Measurements from ENCODE around the gene CPNE5. TPM values are rescaled to one million over a fixed set of nuclear protein-coding genes. Genes with fewer than 3 reads are reported as not detected.

The CPNE5 gene
- total RNA-seq, 1 experiment from 2014 or later, result not detected

DNA sequence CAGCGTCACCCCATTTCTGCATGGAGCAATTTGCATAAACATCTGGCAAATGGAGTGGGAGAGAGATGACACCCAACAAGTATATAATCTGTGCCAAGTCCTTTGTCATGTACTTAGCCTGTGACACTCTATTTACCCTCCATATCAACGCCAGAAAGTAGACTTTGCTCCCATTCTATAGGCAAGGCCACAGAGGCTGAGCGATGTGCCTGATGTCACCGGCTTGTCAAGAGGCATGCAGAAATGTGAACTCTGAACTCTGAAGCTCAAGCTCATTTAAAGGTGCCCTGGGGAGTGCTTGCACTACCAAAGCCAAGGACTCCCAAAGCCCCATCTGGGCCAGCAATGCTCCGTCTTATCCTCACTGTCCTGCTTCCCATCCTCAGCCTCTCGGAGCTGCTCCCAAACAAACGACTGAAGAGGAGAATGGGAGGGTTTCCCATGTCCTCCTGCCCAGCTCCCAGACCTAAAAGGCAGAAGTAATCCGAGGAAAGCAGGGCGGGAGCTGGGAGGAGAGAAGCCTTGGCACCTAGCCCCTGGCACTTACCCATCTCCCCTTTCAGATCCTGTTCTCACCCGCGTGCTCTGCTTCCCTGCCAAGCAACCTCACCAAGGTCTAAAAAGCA lies 9.2 kb downstream of the CPNE5 start:
- H3K4me1 Mint-ChIP-seq (ENCODE audit: low read depth, unreplicated experiment), result peaks cover 5% of the 10 kb centered on the region
- H3K27me3 Mint-ChIP-seq (ENCODE audit: insufficient read depth, unreplicated experiment), result no peaks in the 10 kb centered on the region
- DNase-seq, result peak; percentile 63 to 78
- H3K9me3 Mint-ChIP-seq (ENCODE audit: unreplicated experiment), result no peaks in the 10 kb centered on the region
- intact Hi-C loops (cut with micrococcal nuclease; ENCODE audit: unreplicated experiment), result no loop called here
- ChIA-PET CTCF (interaction anchor here (0.5 to 1.1 kb wide), 4 partner anchors 10 to 71 kb away, joined by 3 to 4 read pairs (median 4); no protein-coding TSS in a partner anchor), POLR2A (no interaction called here)
- H3K27ac Mint-ChIP-seq (ENCODE audit: unreplicated experiment), result peak overlapping the region; percentile 14
- Histone ChIP-seq H3K9me3 (no peaks in the 10 kb centered on the region), H3K36me3 (ENCODE audit: control insufficient read depth, insufficient read depth, low read length) (no peaks in the 10 kb centered on the region), H3K27me3 (replicated peaks; ENCODE audit: control insufficient read depth, insufficient read depth, low read length) (no peaks in the 10 kb centered on the region), H3K4me1 (peaks cover 20% of the 10 kb centered on the region), H3K4me3 (ENCODE audit: low read depth, low read length) (no peak overlapping the region)
- no peak overlapping the region for H3K4me3 Mint-ChIP-seq (ENCODE audit: unreplicated experiment)
- BruUV-seq (replicated peaks), result no TSS peak
- H3K36me3 Mint-ChIP-seq (ENCODE audit: insufficient read depth, unreplicated experiment), result no peaks in the 10 kb centered on the region
- TF ChIP-seq, protein P1, sequence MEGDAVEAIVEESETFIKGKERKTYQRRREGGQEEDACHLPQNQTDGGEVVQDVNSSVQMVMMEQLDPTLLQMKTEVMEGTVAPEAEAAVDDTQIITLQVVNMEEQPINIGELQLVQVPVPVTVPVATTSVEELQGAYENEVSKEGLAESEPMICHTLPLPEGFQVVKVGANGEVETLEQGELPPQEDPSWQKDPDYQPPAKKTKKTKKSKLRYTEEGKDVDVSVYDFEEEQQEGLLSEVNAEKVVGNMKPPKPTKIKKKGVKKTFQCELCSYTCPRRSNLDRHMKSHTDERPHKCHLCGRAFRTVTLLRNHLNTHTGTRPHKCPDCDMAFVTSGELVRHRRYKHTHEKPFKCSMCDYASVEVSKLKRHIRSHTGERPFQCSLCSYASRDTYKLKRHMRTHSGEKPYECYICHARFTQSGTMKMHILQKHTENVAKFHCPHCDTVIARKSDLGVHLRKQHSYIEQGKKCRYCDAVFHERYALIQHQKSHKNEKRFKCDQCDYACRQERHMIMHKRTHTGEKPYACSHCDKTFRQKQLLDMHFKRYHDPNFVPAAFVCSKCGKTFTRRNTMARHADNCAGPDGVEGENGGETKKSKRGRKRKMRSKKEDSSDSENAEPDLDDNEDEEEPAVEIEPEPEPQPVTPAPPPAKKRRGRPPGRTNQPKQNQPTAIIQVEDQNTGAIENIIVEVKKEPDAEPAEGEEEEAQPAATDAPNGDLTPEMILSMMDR (IDR thresholded peaks at IDR 0.05; ENCODE audit: insufficient read depth in 1 of 2, low read depth in 1 of 2, low read length in 1 of 2, severe bottlenecking in 1 of 2, unreplicated experiment in 1 of 2), result no peak

DNA sequence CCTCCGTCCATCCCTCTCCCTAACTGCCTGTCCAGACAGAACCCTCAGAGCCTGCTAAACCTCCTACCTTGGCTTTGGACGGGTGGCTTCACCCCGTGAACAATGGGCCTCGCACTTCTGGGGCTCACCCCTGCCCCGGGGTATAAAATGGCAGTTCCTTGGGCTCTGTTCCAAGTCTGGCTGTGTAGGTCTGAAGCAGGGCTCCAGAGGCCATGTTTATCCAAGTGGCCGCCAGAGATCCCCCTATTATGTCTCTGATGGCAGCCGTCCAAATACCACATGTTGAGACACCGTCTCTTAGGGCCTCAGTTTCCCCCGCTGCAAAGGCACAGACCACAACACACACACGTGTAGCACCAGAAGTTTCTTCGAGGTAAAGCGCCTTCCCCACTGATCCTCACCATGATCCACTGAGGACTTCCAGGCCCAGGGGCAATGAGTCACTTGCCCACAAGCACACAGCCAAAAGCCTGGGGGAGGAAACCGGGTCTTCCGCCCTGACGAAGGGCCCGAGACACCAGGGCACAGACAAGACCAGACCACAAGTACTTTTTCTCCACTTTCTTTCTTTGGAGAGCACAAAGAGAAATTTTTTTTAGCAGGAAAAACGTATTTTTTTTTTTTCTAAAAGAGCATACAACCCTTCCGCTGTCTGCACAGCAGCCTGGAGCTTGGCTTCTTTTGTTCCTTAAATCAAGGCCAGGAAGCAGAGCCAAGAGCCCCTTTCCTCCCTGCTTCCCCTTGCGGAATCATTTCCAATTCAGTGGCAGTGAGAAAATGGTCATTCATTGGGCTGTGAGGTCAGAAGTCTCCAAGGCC lies 11.8 kb downstream of the CPNE5 start:
- Mint-ChIP-seq H3K4me1 (ENCODE audit: low read depth, unreplicated experiment) (peaks cover 5% of the 10 kb centered on the region), H3K27ac (ENCODE audit: unreplicated experiment) (no peak overlapping the region), H3K36me3 (ENCODE audit: insufficient read depth, unreplicated experiment) (no peaks in the 10 kb centered on the region), H3K27me3 (ENCODE audit: insufficient read depth, unreplicated experiment) (no peaks in the 10 kb centered on the region), H3K9me3 (ENCODE audit: unreplicated experiment) (no peaks in the 10 kb centered on the region), H3K4me3 (ENCODE audit: unreplicated experiment) (no peak overlapping the region)
- peaks cover 20% of the 10 kb centered on the region for H3K4me1 ChIP-seq
- H3K36me3 ChIP-seq (ENCODE audit: control insufficient read depth, insufficient read depth, low read length), result no peaks in the 10 kb centered on the region
- CTCF ChIA-PET, result interaction anchor here (1.0 kb wide), 1 partner anchor 25 kb away, joined by 5 read pairs; no protein-coding TSS in a partner anchor
- TF ChIP-seq, protein P1 (IDR thresholded peaks at IDR 0.05; ENCODE audit: insufficient read depth in 1 of 2, low read depth in 1 of 2, low read length in 1 of 2, severe bottlenecking in 1 of 2, unreplicated experiment in 1 of 2), result no peak
- no peaks in the 10 kb centered on the region for H3K27me3 ChIP-seq (replicated peaks; ENCODE audit: control insufficient read depth, insufficient read depth, low read length)
- DNase-seq, result no peak
- no peaks in the 10 kb centered on the region for H3K9me3 ChIP-seq
- intact Hi-C loops (cut with micrococcal nuclease; ENCODE audit: unreplicated experiment), result no loop called here
- no TSS peak for BruUV-seq (replicated peaks)
- POLR2A ChIA-PET, result no interaction called here
- no peak overlapping the region for H3K4me3 ChIP-seq (ENCODE audit: low read depth, low read length)

DNA sequence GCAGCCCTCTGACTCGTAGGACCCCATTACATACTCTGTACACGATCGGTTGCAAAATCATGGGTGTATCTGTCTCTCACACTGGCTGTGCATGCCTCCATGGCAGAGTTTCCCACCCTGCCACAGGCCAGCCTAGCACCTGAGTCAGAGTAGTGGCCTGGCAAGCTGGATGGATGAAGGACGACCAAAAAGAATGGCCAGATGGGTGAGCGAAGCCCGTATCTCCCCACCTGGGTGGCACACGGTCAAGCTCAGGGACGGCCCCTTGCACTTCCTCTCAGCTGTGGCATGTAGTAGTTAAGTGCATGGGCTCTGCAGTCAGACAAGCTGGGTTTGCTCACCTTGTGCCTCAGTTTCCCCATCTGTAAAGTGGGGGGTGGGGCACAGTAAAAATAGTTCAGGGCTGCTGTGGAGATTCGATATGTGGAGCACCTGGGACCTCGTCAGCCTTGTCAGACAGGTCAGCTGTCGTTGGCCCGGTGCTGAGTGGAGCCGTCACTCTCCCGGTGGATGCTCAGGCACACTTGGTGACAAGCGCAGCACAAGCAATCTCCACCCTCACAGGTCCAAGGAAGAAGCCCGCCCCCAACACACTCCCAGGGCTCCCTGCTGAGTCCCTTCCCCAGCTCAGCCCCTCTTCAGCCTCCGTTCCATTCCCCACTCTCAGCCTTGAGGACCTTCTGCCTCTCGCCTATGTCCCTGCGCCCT lies 12.6 kb downstream of the CPNE5 start:
- H3K4me1 Mint-ChIP-seq (ENCODE audit: low read depth, unreplicated experiment), result peaks cover 5% of the 10 kb centered on the region
- no peaks in the 10 kb centered on the region for H3K27me3 ChIP-seq (replicated peaks; ENCODE audit: control insufficient read depth, insufficient read depth, low read length)
- no peaks in the 10 kb centered on the region for H3K36me3 Mint-ChIP-seq (ENCODE audit: insufficient read depth, unreplicated experiment)
- no peaks in the 10 kb centered on the region for H3K36me3 ChIP-seq (ENCODE audit: control insufficient read depth, insufficient read depth, low read length)
- H3K4me3 Mint-ChIP-seq (ENCODE audit: unreplicated experiment), result no peak overlapping the region
- intact Hi-C loops (cut with micrococcal nuclease; ENCODE audit: unreplicated experiment), result no loop called here
- ChIA-PET POLR2A (no interaction called here), CTCF (no interaction called here)
- no peaks in the 10 kb centered on the region for H3K27me3 Mint-ChIP-seq (ENCODE audit: insufficient read depth, unreplicated experiment)
- no peak overlapping the region for H3K27ac Mint-ChIP-seq (ENCODE audit: unreplicated experiment)
- no peaks in the 10 kb centered on the region for H3K9me3 ChIP-seq
- H3K9me3 Mint-ChIP-seq (ENCODE audit: unreplicated experiment), result no peaks in the 10 kb centered on the region
- H3K4me3 ChIP-seq (ENCODE audit: low read depth, low read length), result no peak overlapping the region
- BruUV-seq (replicated peaks), result no TSS peak
- DNase-seq, result no peak
- TF ChIP-seq, protein P1 (IDR thresholded peaks at IDR 0.05; ENCODE audit: insufficient read depth in 1 of 2, low read depth in 1 of 2, low read length in 1 of 2, severe bottlenecking in 1 of 2, unreplicated experiment in 1 of 2), result no peak
- H3K4me1 ChIP-seq, result peaks cover 20% of the 10 kb centered on the region
